GM12872 (cell line): Measurements from ENCODE around the gene GALNT10.

Source experiments
- CTCF ChIP-seq: IDR thresholded peaks from 3 replicates; pipeline ENCODE4 v1.5.1; 2011; ENCODE audit warnings: low read depth, mild to moderate bottlenecking, low read length, moderate library complexity; ENCODE audit not compliant: insufficient read depth

The GALNT10 gene

GRCh38 chr5:154406231-154406630 lies 215.7 kb downstream of the GALNT10 start:
- TF ChIP-seq CTCF, result no peak

GRCh38 chr5:154406826-154407225 lies 216.3 kb downstream of the GALNT10 start:
- TF ChIP-seq CTCF, result no peak

- TF ChIP-seq CTCF, result no peak
Measured at GRCh38 chr5:154408811-154409210, 218.3 kb downstream of the GALNT10 start.

GRCh38 chr5:154409230-154409840 lies 218.8 kb downstream of the GALNT10 start:
- TF ChIP-seq CTCF, result no peak

GRCh38 chr5:154410008-154410407 lies 219.5 kb downstream of the GALNT10 start:
- TF ChIP-seq CTCF, result no peak

- no peak for TF ChIP-seq CTCF
Measured at GRCh38 chr5:154410786-154411185, 220.3 kb downstream of the GALNT10 start.

GRCh38 chr5:154411338-154411737 lies 220.8 kb downstream of the GALNT10 start:
- no peak for TF ChIP-seq CTCF
